Measurements from ENCODE around the gene DYRK1A.

Gene DYRK1A

GRCh38 chr21:37447288-37447936 lies 80.8 kb downstream of the DYRK1A start:
- in situ Hi-C loops (cut with MboI; ENCODE audit: low sequenced_read_pairs): no loop called here

DNA sequence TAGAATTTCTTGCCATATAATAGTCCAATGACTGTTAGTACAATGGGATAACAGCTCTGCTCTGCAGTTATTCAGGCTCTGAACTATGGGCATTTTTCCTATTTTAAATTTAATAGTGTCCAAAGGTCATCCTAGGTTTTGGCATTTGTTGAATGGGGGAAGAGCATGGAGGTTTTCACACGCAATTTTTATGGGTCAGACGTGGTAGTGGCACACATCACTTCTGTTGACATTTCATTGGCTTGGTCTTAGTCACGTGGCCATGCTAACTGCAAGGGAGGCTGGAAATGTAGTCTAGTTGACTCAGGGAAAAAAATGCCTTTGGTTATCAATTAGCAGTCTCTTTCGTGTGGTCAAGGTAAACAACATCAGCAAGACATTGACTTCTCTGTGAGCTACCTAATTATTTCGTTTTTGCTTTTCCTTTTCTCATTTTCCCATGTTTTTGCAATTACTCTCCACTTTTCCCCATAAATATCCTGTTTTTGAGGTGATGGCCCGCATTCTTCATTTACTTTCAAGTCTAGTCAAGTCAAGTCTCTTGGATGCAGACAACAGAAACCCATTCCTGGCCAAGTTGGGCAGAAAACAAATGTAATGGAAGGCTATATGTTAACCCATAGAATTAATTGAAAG lies 82.8 kb downstream of the DYRK1A start:
- in situ Hi-C loops (cut with MboI; ENCODE audit: low sequenced_read_pairs): no loop called here

GRCh38 chr21:37450445-37450941 lies 83.9 kb downstream of the DYRK1A start:
- in situ Hi-C loops (cut with MboI; ENCODE audit: low sequenced_read_pairs): no loop called here

DNA sequence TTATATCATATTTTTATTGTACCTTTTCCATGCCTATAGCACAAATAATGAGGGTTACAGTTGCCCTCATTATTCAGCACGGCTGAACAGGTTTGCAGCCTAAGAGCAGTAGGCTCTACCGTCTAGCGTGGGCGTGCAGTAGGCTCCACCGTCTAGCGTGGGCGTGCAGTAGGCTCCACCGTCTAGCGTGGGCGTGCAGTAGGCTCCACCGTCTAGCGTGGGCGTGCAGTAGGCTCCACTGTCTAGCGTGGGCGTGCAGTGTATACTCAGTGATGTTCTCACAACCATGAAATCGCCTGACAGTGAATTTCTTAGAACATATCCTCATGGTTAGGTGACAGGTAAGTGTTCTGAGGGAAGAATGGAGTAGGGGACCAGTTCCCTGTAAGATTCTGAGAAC lies 84.9 kb downstream of the DYRK1A start:
- in situ Hi-C loops (cut with MboI; ENCODE audit: low sequenced_read_pairs): no loop called here

- in situ Hi-C loops (cut with MboI; ENCODE audit: low sequenced_read_pairs): no loop called here
These were observed 85.7 kb downstream of the DYRK1A start for GRCh38 chr21:37452227-37452626.

DNA sequence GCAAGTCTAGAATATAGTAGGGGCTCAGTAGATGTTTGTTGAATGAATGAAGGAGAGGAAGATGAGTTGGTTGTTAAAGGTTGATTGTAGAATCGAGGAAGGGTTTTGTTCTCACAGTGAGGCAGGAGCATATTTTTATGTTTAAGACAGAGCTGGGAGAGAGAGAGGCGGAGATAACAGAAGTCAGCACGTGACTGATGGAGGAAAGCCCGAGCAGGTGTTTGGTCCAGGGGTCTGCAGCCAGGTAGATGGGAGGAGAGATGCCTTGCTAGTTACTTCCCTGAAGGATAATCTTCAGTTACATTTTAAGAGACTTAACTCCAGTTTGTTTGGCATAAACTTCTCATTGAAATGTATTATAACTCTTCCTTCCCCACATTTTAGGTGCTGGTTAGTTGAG lies 86.8 kb downstream of the DYRK1A start:
- in situ Hi-C loops (cut with MboI; ENCODE audit: low sequenced_read_pairs): no loop called here

DNA sequence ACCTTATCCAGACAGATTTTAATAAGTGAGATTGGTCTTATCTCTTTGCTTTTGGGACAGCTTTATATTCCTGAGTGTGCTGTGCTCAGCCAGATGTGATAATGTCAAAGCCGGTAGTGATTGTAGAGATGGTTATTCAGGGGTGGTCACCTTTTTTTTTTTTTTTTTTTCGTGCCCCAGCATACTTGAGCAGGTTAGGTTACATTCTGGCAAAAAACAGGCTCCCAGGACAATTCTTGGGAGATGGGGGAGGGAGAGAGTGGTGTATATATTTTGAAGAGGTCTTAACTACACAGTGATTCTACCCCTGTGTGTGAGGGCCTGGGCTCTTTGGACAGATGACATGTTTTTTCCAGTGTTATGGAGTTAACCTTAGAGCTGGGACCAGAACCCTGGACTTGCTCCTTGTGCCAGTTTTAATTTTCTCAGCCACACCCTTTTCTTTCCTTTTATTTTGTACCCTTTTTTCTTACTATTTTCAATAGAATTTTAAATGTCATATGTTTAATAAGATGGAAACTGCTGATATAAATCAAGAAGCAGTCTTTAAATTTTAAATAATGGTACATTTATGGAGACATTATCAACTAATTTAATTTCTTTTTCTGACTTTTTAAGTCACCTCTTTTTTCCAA lies 88.4 kb downstream of the DYRK1A start:
- in situ Hi-C loops (cut with MboI; ENCODE audit: low sequenced_read_pairs): no loop called here

DNA sequence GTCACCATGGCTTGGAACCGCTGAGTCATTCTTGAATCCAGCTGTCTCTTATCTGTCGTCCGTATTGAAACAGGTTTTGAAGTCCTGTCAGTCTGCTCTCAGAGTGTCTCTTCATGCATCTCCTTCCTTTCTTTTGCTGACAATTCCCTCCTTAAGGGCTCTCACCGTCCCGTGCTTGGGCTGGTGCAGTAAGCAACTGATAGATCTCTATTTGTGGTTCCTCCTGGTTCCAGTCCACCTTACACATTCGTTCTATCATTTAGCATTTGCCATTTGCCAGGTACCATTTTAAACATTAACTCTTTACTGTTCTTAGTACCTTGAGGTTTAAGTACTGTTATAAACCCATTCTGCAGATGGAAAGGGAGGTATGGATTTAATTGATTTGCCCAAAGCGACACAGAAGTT lies 88.9 kb downstream of the DYRK1A start:
- in situ Hi-C loops (cut with MboI; ENCODE audit: low sequenced_read_pairs): no loop called here

- in situ Hi-C loops (cut with MboI; ENCODE audit: low sequenced_read_pairs): no loop called here
These were observed 92.2 kb downstream of the DYRK1A start for GRCh38 chr21:37458669-37459276.

DNA sequence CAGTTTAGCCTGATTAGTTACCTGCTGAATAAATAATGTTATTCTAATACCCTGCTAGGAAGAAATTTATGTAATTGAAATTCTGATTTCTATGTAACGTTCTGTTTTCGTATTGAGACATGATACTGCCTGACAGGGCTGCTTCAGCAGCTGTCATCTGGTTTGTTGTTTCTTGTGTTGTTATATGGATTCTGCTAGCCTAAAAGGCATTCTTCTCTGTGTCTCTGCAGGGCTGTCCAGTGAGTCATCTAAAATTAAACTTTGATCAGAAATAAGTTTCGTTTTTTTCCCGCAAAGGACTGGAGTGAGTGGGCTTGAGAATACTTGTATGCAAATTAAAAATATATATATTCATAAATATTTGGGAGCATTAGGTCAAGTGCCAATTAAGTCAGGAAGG lies 93.0 kb downstream of the DYRK1A start:
- in situ Hi-C loops (cut with MboI; ENCODE audit: low sequenced_read_pairs): no loop called here

DNA sequence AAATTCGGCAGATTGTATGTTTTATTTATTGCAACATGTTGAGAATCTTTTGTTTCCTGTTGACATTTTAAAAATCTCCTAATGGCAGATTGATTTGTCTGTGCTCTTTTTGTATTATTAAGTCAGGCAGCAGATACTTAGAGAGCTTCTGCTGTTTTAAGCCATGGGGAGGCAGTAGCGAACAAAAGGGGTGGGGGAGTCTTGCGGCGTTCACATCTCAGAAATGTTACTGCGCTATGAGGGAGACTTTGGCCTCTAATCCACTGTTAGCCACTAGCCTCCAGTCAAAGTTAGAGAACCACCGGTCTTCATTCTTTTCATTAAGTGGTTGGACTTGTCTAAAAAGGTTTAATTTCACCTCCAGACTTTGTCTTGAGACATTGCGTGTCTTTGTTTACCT lies 93.6 kb downstream of the DYRK1A start:
- in situ Hi-C loops (cut with MboI; ENCODE audit: low sequenced_read_pairs): no loop called here

DNA sequence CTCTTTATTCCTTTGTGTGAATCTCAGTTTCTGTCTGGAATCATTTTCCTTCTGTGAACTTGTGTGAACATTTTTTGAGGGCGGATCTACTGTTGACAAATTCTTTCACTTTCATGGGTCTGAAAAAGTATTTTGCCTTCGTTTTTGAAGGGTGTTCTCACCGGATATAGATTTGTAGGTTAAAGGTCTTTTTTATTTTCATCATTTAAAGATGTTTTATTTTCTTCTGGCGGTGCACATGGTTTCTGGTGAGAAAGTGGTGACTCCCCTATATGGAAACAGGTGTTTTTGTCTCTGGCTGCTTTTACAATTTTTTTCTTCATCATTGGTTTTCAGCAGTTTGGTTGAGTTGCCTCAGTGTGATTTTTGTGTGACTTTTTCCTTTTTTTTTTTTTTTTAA lies 94.9 kb downstream of the DYRK1A start:
- in situ Hi-C loops (cut with MboI; ENCODE audit: low sequenced_read_pairs): no loop called here

DNA sequence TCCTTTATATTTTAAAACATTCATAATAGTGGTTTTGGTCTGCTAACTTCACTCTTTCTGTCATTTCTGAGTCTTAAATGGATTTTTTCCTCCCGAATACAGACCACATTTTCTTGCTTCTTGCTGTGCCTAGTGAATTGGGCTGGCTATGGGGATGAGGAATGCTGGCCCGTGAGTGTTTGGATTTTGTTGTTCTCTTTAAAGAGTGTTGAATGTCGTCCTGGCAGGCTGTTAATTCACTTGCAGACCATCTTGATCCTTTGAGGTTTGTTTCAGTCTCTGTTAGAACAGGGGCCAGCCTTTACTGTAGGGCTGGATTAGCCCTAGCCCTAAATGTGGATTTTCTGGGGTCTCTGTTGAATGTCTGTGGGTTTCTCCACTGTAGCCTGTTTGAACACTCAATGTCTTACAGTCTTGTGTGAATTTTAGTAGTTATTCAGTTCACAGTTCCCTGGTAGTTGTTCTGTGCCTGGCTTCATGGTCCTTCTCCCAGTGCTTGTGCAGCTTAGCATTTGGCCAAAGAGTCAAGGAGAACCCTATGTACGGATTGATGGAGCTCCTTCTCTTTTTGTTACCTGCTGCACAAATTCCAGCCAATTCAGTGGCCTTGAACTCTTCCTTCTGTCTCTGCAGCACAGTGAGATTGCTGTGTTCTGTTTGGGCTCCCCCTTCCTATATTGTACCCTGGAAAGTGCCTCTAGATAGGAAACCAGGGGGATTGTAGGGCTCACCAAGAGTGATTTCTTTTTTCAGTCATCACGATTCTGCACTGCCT lies 95.7 kb downstream of the DYRK1A start:
- in situ Hi-C loops (cut with MboI; ENCODE audit: low sequenced_read_pairs): no loop called here

DNA sequence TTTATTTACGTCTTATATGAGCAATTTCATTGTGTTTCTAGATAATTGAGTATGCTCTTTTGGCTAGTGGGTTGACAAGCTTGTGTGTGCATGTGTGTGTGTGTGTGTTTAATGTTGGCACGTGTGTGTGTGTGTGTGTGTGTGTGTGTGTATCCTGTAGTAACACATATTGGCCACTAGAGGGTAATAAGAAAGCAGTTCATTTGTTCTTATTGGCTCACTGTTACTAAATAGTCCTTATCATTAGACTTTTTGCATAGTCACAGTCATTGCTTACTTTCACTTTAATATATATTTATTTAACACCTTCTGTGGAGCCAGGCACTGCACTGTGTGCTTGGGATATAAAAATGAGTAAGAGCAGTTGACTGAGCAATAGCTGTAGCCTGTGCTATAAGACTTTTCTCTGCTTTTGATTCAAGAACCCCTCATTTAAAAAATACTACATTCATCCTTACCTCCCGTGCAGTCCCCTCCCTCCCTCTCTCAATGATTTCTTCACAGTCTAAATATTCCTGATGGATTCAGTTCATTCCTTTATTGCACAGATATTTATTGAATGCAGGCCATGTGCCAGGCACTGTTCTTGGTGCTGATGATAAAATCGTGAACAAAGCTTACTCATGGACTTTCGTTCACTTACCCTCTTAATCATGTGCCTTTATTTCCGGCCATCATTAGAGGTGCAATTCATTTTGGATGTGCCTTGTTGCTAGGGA lies 96.7 kb downstream of the DYRK1A start:
- in situ Hi-C loops (cut with MboI; ENCODE audit: low sequenced_read_pairs): no loop called here

DNA sequence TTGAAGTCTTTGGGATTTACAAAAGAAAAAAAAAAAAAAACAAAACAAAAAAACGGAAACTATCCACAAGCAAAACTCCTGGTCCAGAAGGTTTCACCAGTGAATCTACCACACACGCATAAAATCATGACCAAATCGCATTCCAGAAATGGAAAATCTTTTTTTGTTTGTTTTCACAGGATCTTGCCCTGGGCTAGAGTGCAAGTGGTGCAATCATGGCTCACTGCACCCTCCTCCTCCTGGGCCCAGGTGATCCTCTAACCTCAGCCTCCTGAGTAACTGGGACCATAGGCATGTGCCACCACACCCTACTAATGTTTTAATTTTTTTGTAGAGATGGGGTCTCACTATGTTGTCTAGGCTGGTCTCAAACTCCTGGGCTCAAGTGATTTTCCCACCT lies 100.5 kb downstream of the DYRK1A start:
- in situ Hi-C loops (cut with MboI; ENCODE audit: low sequenced_read_pairs): no loop called here

GRCh38 chr21:37468909-37469308 lies 102.3 kb downstream of the DYRK1A start:
- in situ Hi-C loops (cut with MboI; ENCODE audit: low sequenced_read_pairs): no loop called here

DNA sequence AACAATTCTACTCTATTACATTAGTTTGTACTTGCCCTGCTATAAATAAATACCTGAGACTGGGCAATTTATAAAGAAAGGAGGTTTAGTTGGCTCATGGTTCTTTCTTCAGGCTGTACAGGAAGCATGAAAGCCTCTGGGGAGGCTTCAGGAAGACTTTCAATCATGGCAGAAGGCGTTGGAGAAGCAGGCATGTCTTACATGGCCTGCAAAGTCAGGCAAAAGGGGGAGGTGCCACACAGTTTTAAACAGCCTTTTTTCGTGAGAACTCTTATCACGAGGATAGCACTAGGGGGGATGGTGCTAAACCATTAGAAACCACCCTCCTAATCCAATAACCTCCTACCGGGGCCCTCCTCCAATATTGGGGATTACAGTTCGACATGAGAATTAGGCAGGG lies 102.9 kb downstream of the DYRK1A start:
- in situ Hi-C loops (cut with MboI; ENCODE audit: low sequenced_read_pairs): no loop called here

DNA sequence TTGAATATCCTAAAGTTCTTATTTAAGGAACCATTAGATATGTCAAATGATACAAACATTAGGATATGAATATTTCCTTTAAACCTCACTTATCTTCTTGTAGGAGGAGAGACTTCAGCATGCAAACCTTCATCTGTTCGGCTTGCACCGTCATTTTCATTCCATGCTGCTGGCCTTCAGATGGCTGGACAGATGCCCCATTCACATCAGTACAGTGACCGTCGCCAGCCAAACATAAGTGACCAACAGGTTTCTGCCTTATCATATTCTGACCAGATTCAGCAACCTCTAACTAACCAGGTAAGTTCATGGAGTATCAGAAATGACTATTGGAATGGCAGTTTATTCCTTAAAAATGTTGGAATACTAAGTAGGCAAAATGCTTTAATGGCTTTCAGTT lies 106.0 kb downstream of the DYRK1A start:
- in situ Hi-C loops (cut with MboI; ENCODE audit: low sequenced_read_pairs): no loop called here

DNA sequence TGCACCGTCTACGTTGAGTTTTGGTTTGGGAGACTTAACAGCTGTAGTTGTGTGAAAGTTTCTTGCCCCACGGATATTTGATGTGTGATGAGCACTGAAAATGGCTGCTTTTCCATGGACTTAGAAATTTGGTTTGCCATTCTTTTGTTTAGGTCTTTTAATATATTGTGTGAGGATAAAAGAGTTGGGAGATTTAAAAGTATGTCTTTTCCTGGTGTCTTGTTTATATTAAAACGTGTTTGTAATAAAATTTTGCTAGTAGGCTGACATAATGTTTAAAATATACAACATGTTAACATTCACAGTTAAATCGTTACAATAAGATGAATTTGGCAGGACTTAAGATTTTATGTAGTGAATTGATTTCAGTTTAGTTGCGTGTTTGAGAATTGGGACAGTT lies 106.9 kb downstream of the DYRK1A start:
- in situ Hi-C loops (cut with MboI; ENCODE audit: low sequenced_read_pairs): no loop called here

DNA sequence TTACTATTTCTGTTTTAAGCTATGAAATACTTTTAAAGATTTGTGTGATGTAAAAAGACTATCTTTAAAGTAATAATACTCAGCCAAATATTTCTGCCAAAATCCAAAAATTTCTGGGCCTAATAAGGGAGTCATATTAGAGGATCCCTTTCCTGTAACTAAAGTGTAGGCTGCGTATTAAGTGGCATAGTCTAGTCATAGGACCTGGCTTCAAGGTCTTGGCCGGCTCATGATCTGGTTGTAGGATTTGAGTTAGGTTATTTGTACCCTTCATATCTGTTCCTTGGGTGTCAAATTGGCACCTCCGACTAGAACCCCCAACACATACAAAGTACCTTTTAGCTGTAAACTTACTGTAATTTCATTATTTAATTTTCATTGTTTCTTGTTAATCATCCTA lies 107.8 kb downstream of the DYRK1A start:
- in situ Hi-C loops (cut with MboI; ENCODE audit: low sequenced_read_pairs): no loop called here
